Gastrocnemius medialis (tissue), 4 donors: Measurements from ENCODE around the gene SEH1L.

Source experiments
- POLR2A ChIP-seq, 2 donors: fragments of 450-650 bp; IDR thresholded peaks; one replicate each; pipeline ENCODE4 v1.6.1; 2017; ENCODE audit warnings: antibody characterized with exemption in 2 of 2, mild to moderate bottlenecking in 2 of 2, moderate library complexity in 2 of 2
- TF ChIP-seq, protein P1 (sequence below), 5 experiments: fragments of 450-650 bp in 3 of 5; fragments of 200-600 bp in 2 of 5; sonication (generic) in 2 of 5; IDR thresholded peaks in 4 of 5; conservative IDR thresholded peaks in 1 of 5; 1 replicate in 4 of 5; 2 replicates in 1 of 5; pipeline ENCODE4 v1.5.1; 2016 to 2019; ENCODE audit warnings: antibody characterized with exemption in 5 of 5, mild to moderate bottlenecking in 3 of 5, moderate library complexity in 3 of 5

- TF ChIP-seq, protein P1, sequence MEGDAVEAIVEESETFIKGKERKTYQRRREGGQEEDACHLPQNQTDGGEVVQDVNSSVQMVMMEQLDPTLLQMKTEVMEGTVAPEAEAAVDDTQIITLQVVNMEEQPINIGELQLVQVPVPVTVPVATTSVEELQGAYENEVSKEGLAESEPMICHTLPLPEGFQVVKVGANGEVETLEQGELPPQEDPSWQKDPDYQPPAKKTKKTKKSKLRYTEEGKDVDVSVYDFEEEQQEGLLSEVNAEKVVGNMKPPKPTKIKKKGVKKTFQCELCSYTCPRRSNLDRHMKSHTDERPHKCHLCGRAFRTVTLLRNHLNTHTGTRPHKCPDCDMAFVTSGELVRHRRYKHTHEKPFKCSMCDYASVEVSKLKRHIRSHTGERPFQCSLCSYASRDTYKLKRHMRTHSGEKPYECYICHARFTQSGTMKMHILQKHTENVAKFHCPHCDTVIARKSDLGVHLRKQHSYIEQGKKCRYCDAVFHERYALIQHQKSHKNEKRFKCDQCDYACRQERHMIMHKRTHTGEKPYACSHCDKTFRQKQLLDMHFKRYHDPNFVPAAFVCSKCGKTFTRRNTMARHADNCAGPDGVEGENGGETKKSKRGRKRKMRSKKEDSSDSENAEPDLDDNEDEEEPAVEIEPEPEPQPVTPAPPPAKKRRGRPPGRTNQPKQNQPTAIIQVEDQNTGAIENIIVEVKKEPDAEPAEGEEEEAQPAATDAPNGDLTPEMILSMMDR (IDR thresholded peaks at IDR 0.05 in 4 of 5, conservative IDR thresholded peaks at IDR 0.05 in 1 of 5): no peak
- no peak for TF ChIP-seq POLR2A (IDR thresholded peaks at IDR 0.05)
Measured at GRCh38 chr18:12939162-12939561, 8.6 kb upstream of the SEH1L start.
